ENCODE results near the gene CCDC57.

CCDC57 gene

GRCh38 chr17:82168568-82168967 lies 44.1 kb downstream of the CCDC57 start:
- H3K4me3 ChIP-seq (ENCODE audit: low read depth in 1 of 2, low read length in 2 of 2) = no peak overlapping the region
- TF ChIP-seq EZH2 (IDR thresholded peaks at IDR 0.05; ENCODE audit: borderline replicate concordance, low read depth, low read length, severe bottlenecking) (no peak), CTCF (IDR thresholded peaks at IDR 0.05; ENCODE audit: borderline replicate concordance, extremely low read depth, low read length, poor library complexity, severe bottlenecking) (no peak)
- no peaks in the 10 kb centered on the region for H4K20me1 ChIP-seq (ENCODE audit: insufficient read depth, low read length)
- H2AFZ ChIP-seq (ENCODE audit: low read depth, low read length) = no peak overlapping the region
- H3K27ac ChIP-seq (ENCODE audit: low read length) = no peak overlapping the region
- H3K36me3 ChIP-seq (ENCODE audit: insufficient read depth, low read length) = peaks cover 58% of the 10 kb centered on the region
- no peak for ATAC-seq (ENCODE audit: insufficient read depth, low read depth)
- no peaks in the 10 kb centered on the region for H3K27me3 ChIP-seq (ENCODE audit: insufficient read depth, low read length, poor library complexity)
- no peak overlapping the region for H3K9ac ChIP-seq (ENCODE audit: low read depth, low read length)
- H3K9me3 ChIP-seq (ENCODE audit: insufficient read depth, low read length, severe bottlenecking) = no peaks in the 10 kb centered on the region
- no peaks in the 10 kb centered on the region for H3K4me1 ChIP-seq (ENCODE audit: insufficient read depth, low read length)
- no peak overlapping the region for H3K4me2 ChIP-seq (ENCODE audit: insufficient read depth, low read length)
- DNase-seq = no peak
- H3K79me2 ChIP-seq (ENCODE audit: insufficient read depth, low read length) = no peaks in the 10 kb centered on the region

- H3K79me2 ChIP-seq (ENCODE audit: insufficient read depth, low read length) = no peaks in the 10 kb centered on the region
- H4K20me1 ChIP-seq (ENCODE audit: insufficient read depth, low read length) = no peaks in the 10 kb centered on the region
- H3K9me3 ChIP-seq (ENCODE audit: insufficient read depth, low read length, severe bottlenecking) = no peaks in the 10 kb centered on the region
- DNase-seq = no peak
- H2AFZ ChIP-seq (ENCODE audit: low read depth, low read length) = no peak overlapping the region
- H3K36me3 ChIP-seq (ENCODE audit: insufficient read depth, low read length) = peaks cover 59% of the 10 kb centered on the region
- TF ChIP-seq EZH2 (IDR thresholded peaks at IDR 0.05; ENCODE audit: borderline replicate concordance, low read depth, low read length, severe bottlenecking) (no peak), CTCF (IDR thresholded peaks at IDR 0.05; ENCODE audit: borderline replicate concordance, extremely low read depth, low read length, poor library complexity, severe bottlenecking) (no peak)
- no peak overlapping the region for H3K9ac ChIP-seq (ENCODE audit: low read depth, low read length)
- H3K27me3 ChIP-seq (ENCODE audit: insufficient read depth, low read length, poor library complexity) = no peaks in the 10 kb centered on the region
- no peak overlapping the region for H3K4me2 ChIP-seq (ENCODE audit: insufficient read depth, low read length)
- no peak overlapping the region for H3K27ac ChIP-seq (ENCODE audit: low read length)
- no peak for ATAC-seq (ENCODE audit: insufficient read depth, low read depth)
- no peaks in the 10 kb centered on the region for H3K4me1 ChIP-seq (ENCODE audit: insufficient read depth, low read length)
- no peak overlapping the region for H3K4me3 ChIP-seq (ENCODE audit: low read depth in 1 of 2, low read length in 2 of 2)
Measured at GRCh38 chr17:82167028-82167427, 45.6 kb downstream of the CCDC57 start.

GRCh38 chr17:82164853-82165252 lies 47.8 kb downstream of the CCDC57 start:
- Histone ChIP-seq H3K4me2 (ENCODE audit: insufficient read depth, low read length) (no peak overlapping the region), H3K27ac (ENCODE audit: low read length) (no peak overlapping the region), H3K27me3 (ENCODE audit: insufficient read depth, low read length, poor library complexity) (no peaks in the 10 kb centered on the region)

More at GRCh38 chr17:82164853-82165252, 47.8 kb downstream of the CCDC57 start:
- Histone ChIP-seq H3K9me3 (ENCODE audit: insufficient read depth, low read length, severe bottlenecking) (no peaks in the 10 kb centered on the region), H3K4me3 (ENCODE audit: low read depth in 1 of 2, low read length in 2 of 2) (no peak overlapping the region), H3K79me2 (ENCODE audit: insufficient read depth, low read length) (no peaks in the 10 kb centered on the region), H4K20me1 (ENCODE audit: insufficient read depth, low read length) (no peaks in the 10 kb centered on the region), H2AFZ (ENCODE audit: low read depth, low read length) (no peak overlapping the region), H3K9ac (ENCODE audit: low read depth, low read length) (no peak overlapping the region), H3K36me3 (ENCODE audit: insufficient read depth, low read length) (peaks cover 55% of the 10 kb centered on the region), H3K4me1 (ENCODE audit: insufficient read depth, low read length) (no peaks in the 10 kb centered on the region)
- DNase-seq = no peak
- no peak for ATAC-seq (ENCODE audit: insufficient read depth, low read depth)
- TF ChIP-seq CTCF (IDR thresholded peaks at IDR 0.05; ENCODE audit: borderline replicate concordance, extremely low read depth, low read length, poor library complexity, severe bottlenecking) (no peak), EZH2 (IDR thresholded peaks at IDR 0.05; ENCODE audit: borderline replicate concordance, low read depth, low read length, severe bottlenecking) (no peak)
